Skeletal muscle satellite cell (primary cell): ENCODE results near the gene BACE1-AS. TPM values are rescaled to one million over a fixed set of nuclear protein-coding genes. Genes with fewer than 3 reads are reported as not detected.

Source experiments
- H3K27me3 ChIP-seq: 2 replicates; pipeline ENCODE4 v1.7.0; 2013; ENCODE audit warnings: low read length; ENCODE audit not compliant: control insufficient read depth, insufficient read depth
- H3K36me3 ChIP-seq: 2 replicates; pipeline ENCODE4 v1.7.0; 2013; ENCODE audit warnings: mild to moderate bottlenecking, control low read depth, low read length; ENCODE audit not compliant: insufficient read depth
- H3K4me1 ChIP-seq: 2 replicates; pipeline ENCODE4 v1.7.0; 2013; ENCODE audit warnings: low read length; ENCODE audit not compliant: control insufficient read depth, insufficient read depth
- H3K4me2 ChIP-seq: 2 replicates; pipeline ENCODE4 v1.7.0; 2013; ENCODE audit warnings: mild to moderate bottlenecking, low read length
- H3K4me3 ChIP-seq: 2 replicates; pipeline ENCODE4 v1.7.0; 2013; ENCODE audit warnings: low read length
- H3K9ac ChIP-seq: 2 replicates; pipeline ENCODE4 v1.7.0; 2013; ENCODE audit warnings: mild to moderate bottlenecking, low read depth, low read length, moderate library complexity
- H3K9me3 ChIP-seq: replicated peaks from 2 replicates; pipeline ENCODE4 v1.7.0; 2013; ENCODE audit warnings: mild to moderate bottlenecking, control low read depth, low read length
- small RNA-seq: library from RNA; depleted of rRNA; stranded (forward); fragments of <200 nt; gene quantifications from one replicate; pipeline ENCODE3, GENCODE V24; 2012

BACE1-AS gene

GRCh38 chr11:117328375-117329010 is 37.3 kb downstream of the BACE1-AS start:
- Histone ChIP-seq H3K9ac (peak overlapping the region; percentile 86), H3K4me1 (peaks cover 13% of the 10 kb centered on the region), H3K36me3 (no peaks in the 10 kb centered on the region), H3K4me3 (peak overlapping the region; percentile 79), H3K27me3 (no peaks in the 10 kb centered on the region), H3K4me2 (peak overlapping the region; percentile 86), H3K9me3 (no peaks in the 10 kb centered on the region)

GRCh38 chr11:117332843-117333242 is 41.7 kb downstream of the BACE1-AS start:
- peaks cover 13% of the 10 kb centered on the region for H3K4me1 ChIP-seq
- H3K4me2 ChIP-seq, result no peak overlapping the region
- no peak overlapping the region for H3K9ac ChIP-seq
- H3K9me3 ChIP-seq, result no peaks in the 10 kb centered on the region
- H3K27me3 ChIP-seq, result no peaks in the 10 kb centered on the region
- peaks cover 20% of the 10 kb centered on the region for H3K36me3 ChIP-seq
- no peak overlapping the region for H3K4me3 ChIP-seq

GRCh38 chr11:117333917-117334316 is 42.8 kb downstream of the BACE1-AS start:
- Histone ChIP-seq H3K36me3 (peaks cover 20% of the 10 kb centered on the region), H3K4me2 (no peak overlapping the region), H3K4me1 (peaks cover 9% of the 10 kb centered on the region), H3K4me3 (no peak overlapping the region), H3K9me3 (no peaks in the 10 kb centered on the region), H3K9ac (no peak overlapping the region), H3K27me3 (no peaks in the 10 kb centered on the region)

GRCh38 chr11:117334896-117335295 is 43.8 kb downstream of the BACE1-AS start:
- Histone ChIP-seq H3K4me3 (no peak overlapping the region), H3K9ac (no peak overlapping the region), H3K36me3 (peaks cover 26% of the 10 kb centered on the region), H3K4me1 (peaks cover 2% of the 10 kb centered on the region), H3K4me2 (no peak overlapping the region), H3K9me3 (no peaks in the 10 kb centered on the region), H3K27me3 (no peaks in the 10 kb centered on the region)

- no peak overlapping the region for H3K4me3 ChIP-seq
- peaks cover 30% of the 10 kb centered on the region for H3K36me3 ChIP-seq
- no peak overlapping the region for H3K4me2 ChIP-seq
- H3K9me3 ChIP-seq, result no peaks in the 10 kb centered on the region
- no peaks in the 10 kb centered on the region for H3K27me3 ChIP-seq
- H3K9ac ChIP-seq, result no peak overlapping the region
- H3K4me1 ChIP-seq, result no peaks in the 10 kb centered on the region
Observed at GRCh38 chr11:117335399-117335798, 44.3 kb downstream of the BACE1-AS start.

GRCh38 chr11:117337076-117337475 is 45.9 kb downstream of the BACE1-AS start:
- H3K9me3 ChIP-seq, result no peaks in the 10 kb centered on the region
- H3K27me3 ChIP-seq, result no peaks in the 10 kb centered on the region
- H3K4me1 ChIP-seq, result no peaks in the 10 kb centered on the region
- H3K4me2 ChIP-seq, result no peak overlapping the region
- H3K36me3 ChIP-seq, result peaks cover 40% of the 10 kb centered on the region
- no peak overlapping the region for H3K4me3 ChIP-seq
- no peak overlapping the region for H3K9ac ChIP-seq

Small RNA genes lying within 50 kb of the gene (small RNA-seq; reads per million reads assigned to genes)
- gene RF00564, result not detected
